Psoas muscle (tissue), 8 donors: ENCODE measurements around the gene SPTBN2. TPM values are rescaled to one million over a fixed set of nuclear protein-coding genes. Genes with fewer than 3 reads are reported as not detected.
A peak's percentile ranks its signal among the peaks of the same experiment; 100 is the strongest.

Source experiments
- ATAC-seq, 4 donors: fragments of 200-7000 bp; cut with Tn5 transposase; one replicate each; pipeline ENCODE4 v1.9.1; 2020; ENCODE audit warnings: moderate library complexity in 3 of 4, mild to moderate bottlenecking in 2 of 4
- DNase-seq, 2 donors: peaks; one replicate each; pipeline ENCODE4 v3.0.0-alpha.2; 2020
- H3K27ac ChIP-seq: fragments of 200-600 bp; one replicate; pipeline ENCODE4 v1.8.0; 2022
- H3K27me3 ChIP-seq, 3 donors: fragments of 200-600 bp in 1 of 3; one replicate each; pipeline versions ENCODE4 v1.6.1 to v1.8.0; 2013 to 2022; ENCODE audit warnings: low read length in 2 of 3, mild to moderate bottlenecking in 2 of 3, moderate library complexity in 1 of 3; ENCODE audit not compliant: insufficient read depth in 3 of 3
- H3K36me3 ChIP-seq, 2 donors: fragments of 200-600 bp in 1 of 2; one replicate each; pipeline versions ENCODE4 v1.6.1 to v1.8.0; 2013 to 2022; ENCODE audit warnings: low read depth in 1 of 2, mild to moderate bottlenecking in 1 of 2, moderate library complexity in 1 of 2; ENCODE audit not compliant: insufficient read depth in 1 of 2
- H3K4me1 ChIP-seq: fragments of 200-600 bp; one replicate; pipeline ENCODE4 v1.8.0; 2022
- H3K4me3 ChIP-seq: fragments of 200-600 bp; one replicate; pipeline ENCODE4 v1.8.0; 2022; ENCODE audit warnings: mild to moderate bottlenecking
- H3K9me3 ChIP-seq: fragments of 200-600 bp; one replicate; pipeline ENCODE4 v1.8.0; 2022
- CTCF ChIP-seq: fragments of 200-600 bp; IDR thresholded peaks from one replicate; pipeline ENCODE4 v1.8.0; 2022; ENCODE audit warnings: antibody characterized with exemption
- WGBS, 3 donors: extraction: QIAGEN DNeasy Blood & Tissue Kit; methylation state at CpG; one replicate each; pipeline versions ENCODE4 v1.1.6 to v1.1.7; 2013; 5-methylcytosine and 5-hydroxymethylcytosine counted together
- intact Hi-C, 2 donors: fragments of 100-400 bp; cut with DNase I; formaldehyde crosslinking; loops; one replicate each; pipeline versions ENCODE4 v1.11.0 to v1.14.2; 2022
- polyA plus RNA-seq, 3 donors: library from polyadenylated mRNA; stranded (reverse); fragments of 200-250 nt; gene quantifications; one replicate each; pipeline ENCODE4 v1.2.3, GENCODE V29; 2013
- total RNA-seq, 4 donors: library from RNA; stranded (reverse); fragmentation: NEBNext Ultra II Directional in 2 of 4; extraction: Animal tissue kit (Norgen Biotek cat#: 25700) in 2 of 4; gene quantifications; one replicate each; pipeline versions ENCODE4 v1.2.1 to v1.2.4, GENCODE V29; 2021 to 2023
- donor health status: healthy with polysubstance abuse.
- donor health status: DM: no; HTN: no; CAD: no; lungs with moderate emphysema.
- donor health status: Bipolar disorder and iron deficiency.
- donor health status: healthy.
- donor health status: DM: yes; HTN: yes; CAD: no.
- donor health status: DM: no; HTN: no; CAD: no.
- donor health status: DM: no; HTN: no; CAD: no.
- donor health status: DM: yes; HTN: yes; CAD: no.

Gene SPTBN2
- total and polyA plus RNA-seq, 7 donors = 0.08 to 1.4 (median 0.43) TPM; not detected in 1

- H3K27ac ChIP-seq = no peak overlapping the region
- H3K36me3 ChIP-seq = peaks cover 0 to 58% of the 10 kb centered on the region in 2 donors
- ATAC-seq (no peak), DNase-seq (no peak)
- no peak overlapping the region for H3K4me3 ChIP-seq
- WGBS, 3 donors = 58 to 71% (median 62%) methylated on average over 2 of the region's 2 CpGs
- no peaks in the 10 kb centered on the region for H3K4me1 ChIP-seq
- TF ChIP-seq CTCF = no peak
- intact Hi-C loops = no loop called here
- no peaks in the 10 kb centered on the region for H3K9me3 ChIP-seq
- H3K27me3 ChIP-seq = no peaks in the 10 kb centered on the region
Measured at GRCh38 chr11:66659763-66660162, 69.3 kb downstream of the SPTBN2 start.

- intact Hi-C loops = no loop called here
- no peak for DNase-seq
- Histone ChIP-seq H3K27ac (no peak overlapping the region), H3K9me3 (no peaks in the 10 kb centered on the region), H3K4me1 (no peaks in the 10 kb centered on the region), H3K4me3 (no peak overlapping the region), H3K36me3 (peaks cover 0 to 46% of the 10 kb centered on the region in 2 donors), H3K27me3 (no peaks in the 10 kb centered on the region)
- no peak for TF ChIP-seq CTCF
- ATAC-seq = no peak
- WGBS, 3 donors = 90 to 95% (median 92%) methylated on average over 6 of the region's 6 CpGs
Measured at GRCh38 chr11:66653123-66653522, 75.9 kb downstream of the SPTBN2 start.

- DNase-seq = no peak
- Histone ChIP-seq H3K36me3 (peaks cover 0 to 46% of the 10 kb centered on the region in 2 donors), H3K27ac (no peak overlapping the region), H3K4me1 (no peaks in the 10 kb centered on the region), H3K27me3 (no peaks in the 10 kb centered on the region), H3K4me3 (no peak overlapping the region), H3K9me3 (no peaks in the 10 kb centered on the region)
- intact Hi-C loops = no loop called here
- no peak for TF ChIP-seq CTCF
- peak in 1 of 4 donors; percentile 17 for ATAC-seq
- 90 to 92% (median 91%) methylated on average over 7 of the region's 7 CpGs for WGBS, 3 donors
Measured at GRCh38 chr11:66652651-66653050, 76.4 kb downstream of the SPTBN2 start.

GRCh38 chr11:66651016-66651415 is 78.0 kb downstream of the SPTBN2 start:
- TF ChIP-seq CTCF = no peak
- H3K27me3 ChIP-seq = no peaks in the 10 kb centered on the region
- intact Hi-C loops = no loop called here
- 85 to 94% (median 87%) methylated on average over 2 of the region's 2 CpGs for WGBS, 3 donors
- H3K9me3 ChIP-seq = no peaks in the 10 kb centered on the region
- no peak for DNase-seq
- no peak for ATAC-seq
- H3K4me1 ChIP-seq = peaks cover 8% of the 10 kb centered on the region
- peaks cover 8 to 56% of the 10 kb centered on the region in 2 donors for H3K36me3 ChIP-seq
- H3K4me3 ChIP-seq = no peak overlapping the region
- no peak overlapping the region for H3K27ac ChIP-seq

- no peaks in the 10 kb centered on the region for H3K9me3 ChIP-seq
- peaks cover 11 to 67% of the 10 kb centered on the region in 2 donors for H3K36me3 ChIP-seq
- H3K27ac ChIP-seq = no peak overlapping the region
- DNase-seq (no peak), ATAC-seq (no peak)
- no peak overlapping the region for H3K4me3 ChIP-seq
- 93 to 97% (median 95%) methylated on average over 5 of the region's 5 CpGs for WGBS, 3 donors
- no peak for TF ChIP-seq CTCF
- intact Hi-C loops = no loop called here
- H3K4me1 ChIP-seq = peaks cover 19% of the 10 kb centered on the region
- H3K27me3 ChIP-seq = no peaks in the 10 kb centered on the region
Measured at GRCh38 chr11:66649903-66650302, 79.1 kb downstream of the SPTBN2 start.
